ELR (cell line): ENCODE results near the gene ZNF502.

Experiments
- DNase-seq: peaks from one replicate; pipeline ENCODE4 v3.0.0-alpha.2; 2015; ENCODE audit warnings: low read depth

Gene ZNF502

GRCh38 chr3:44771424-44772098, 59.1 kb downstream of the ZNF502 start:
- DNase-seq = no peak

GRCh38 chr3:44772099-44772442, 59.6 kb downstream of the ZNF502 start:
- no peak for DNase-seq
